GM12875 (cell line): Measurements from ENCODE around the gene SLC16A1.

Source experiments
- H3K4me3 ChIP-seq: one replicate; pipeline ENCODE4 v1.5.1; 2011; ENCODE audit warnings: low read depth, low read length, control low read depth
- TF ChIP-seq, protein P1 (sequence below): IDR thresholded peaks from 2 replicates; pipeline ENCODE4 v1.5.1; 2011; ENCODE audit warnings: low read depth, mild to moderate bottlenecking, control low read depth, inconsistent platforms, low read length, moderate library complexity, borderline replicate concordance; ENCODE audit not compliant: insufficient read depth

The SLC16A1 gene

DNA sequence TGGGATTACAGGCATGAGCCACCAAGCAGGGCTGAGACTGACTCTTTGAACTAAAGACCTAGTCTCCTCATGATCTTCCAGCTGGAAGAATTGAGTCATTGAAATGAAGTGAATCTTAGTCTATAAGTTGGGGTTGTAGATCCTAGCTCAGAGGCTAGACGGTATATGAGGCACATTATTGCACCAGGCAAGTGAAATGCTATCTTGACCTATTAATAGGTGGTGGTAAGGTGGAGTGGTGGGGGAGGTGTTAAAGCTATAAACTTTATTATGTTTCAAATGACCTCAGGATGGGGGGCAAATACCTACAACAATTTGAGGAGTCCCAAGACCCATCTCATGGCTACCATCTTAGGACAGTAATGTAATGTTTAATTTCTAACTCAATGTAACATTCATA, 36.8 kb upstream of the SLC16A1 start:
- H3K4me3 ChIP-seq: no peak overlapping the region
- TF ChIP-seq, protein P1, sequence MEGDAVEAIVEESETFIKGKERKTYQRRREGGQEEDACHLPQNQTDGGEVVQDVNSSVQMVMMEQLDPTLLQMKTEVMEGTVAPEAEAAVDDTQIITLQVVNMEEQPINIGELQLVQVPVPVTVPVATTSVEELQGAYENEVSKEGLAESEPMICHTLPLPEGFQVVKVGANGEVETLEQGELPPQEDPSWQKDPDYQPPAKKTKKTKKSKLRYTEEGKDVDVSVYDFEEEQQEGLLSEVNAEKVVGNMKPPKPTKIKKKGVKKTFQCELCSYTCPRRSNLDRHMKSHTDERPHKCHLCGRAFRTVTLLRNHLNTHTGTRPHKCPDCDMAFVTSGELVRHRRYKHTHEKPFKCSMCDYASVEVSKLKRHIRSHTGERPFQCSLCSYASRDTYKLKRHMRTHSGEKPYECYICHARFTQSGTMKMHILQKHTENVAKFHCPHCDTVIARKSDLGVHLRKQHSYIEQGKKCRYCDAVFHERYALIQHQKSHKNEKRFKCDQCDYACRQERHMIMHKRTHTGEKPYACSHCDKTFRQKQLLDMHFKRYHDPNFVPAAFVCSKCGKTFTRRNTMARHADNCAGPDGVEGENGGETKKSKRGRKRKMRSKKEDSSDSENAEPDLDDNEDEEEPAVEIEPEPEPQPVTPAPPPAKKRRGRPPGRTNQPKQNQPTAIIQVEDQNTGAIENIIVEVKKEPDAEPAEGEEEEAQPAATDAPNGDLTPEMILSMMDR: no peak

DNA sequence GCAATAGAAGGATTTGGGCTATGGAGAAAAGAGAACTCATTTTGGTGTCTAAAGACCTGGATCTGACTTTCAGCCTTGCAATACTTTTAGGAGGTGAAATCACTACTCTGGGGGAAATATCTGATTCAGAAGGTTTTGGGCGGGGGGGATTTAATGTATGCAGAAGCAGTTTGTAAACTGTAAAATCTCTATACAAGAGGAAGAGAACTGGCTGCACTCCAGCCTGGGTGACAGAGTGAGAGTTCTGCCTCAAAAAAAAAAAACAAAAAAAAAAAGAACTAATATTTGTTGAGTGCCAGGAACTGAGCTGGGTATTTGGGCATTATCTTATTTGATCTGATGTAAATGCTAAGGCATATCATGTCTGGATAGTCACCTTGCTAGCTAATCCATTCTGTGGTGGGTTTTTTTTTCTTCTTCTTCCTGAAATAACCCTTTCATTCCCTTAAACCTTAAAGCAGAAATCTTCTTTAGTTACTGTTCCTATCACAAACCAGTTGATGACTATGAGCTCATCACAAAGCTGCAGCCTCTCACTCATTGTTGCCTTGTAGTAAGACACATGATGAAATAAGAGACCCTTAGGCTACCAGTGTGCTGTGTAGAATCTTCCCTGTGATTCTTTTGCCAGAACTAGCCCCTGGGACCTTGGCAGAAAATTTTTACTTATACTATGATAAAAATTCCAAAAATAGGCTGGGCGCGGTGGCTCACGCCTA, 35.6 kb upstream of the SLC16A1 start:
- TF ChIP-seq, protein P1: no peak
- no peak overlapping the region for H3K4me3 ChIP-seq

DNA sequence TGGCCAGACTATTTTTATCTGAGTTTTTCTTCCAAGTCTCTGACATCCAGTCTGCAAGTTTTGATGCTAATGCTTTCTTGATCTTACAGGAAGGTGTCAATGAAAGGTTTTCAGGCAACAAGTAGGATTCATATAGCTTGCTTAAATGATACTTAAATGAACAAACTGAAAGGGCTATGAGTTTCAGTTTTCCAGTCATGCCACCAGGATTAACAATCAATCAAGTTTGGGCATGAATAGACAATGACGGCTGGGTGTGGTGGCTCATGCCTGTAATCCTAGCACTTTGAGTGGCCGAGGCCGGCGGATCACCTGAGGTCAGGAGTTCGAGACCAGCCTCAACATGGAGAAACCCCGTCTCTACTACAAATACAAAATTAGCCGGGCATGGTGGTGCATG, 34.3 kb upstream of the SLC16A1 start:
- no peak overlapping the region for H3K4me3 ChIP-seq
- TF ChIP-seq, protein P1: no peak

DNA sequence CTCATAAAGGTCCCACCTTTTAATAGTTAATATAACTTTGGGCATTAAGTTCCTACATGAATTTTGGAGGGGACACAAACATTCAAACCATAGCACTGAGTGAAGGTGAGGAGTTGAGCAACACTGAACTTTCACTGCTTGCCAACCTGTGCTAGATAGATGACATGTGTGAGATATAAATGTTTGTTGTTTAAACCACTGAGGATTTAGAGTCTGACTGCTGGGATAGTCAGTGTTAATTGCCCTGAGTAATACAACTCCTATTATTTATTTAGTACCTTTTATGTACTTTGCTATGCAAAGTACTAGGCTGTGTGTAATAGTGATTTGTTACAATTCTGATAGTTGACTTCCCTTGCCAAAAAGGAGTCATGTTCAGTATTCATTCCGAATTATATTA, 32.4 kb upstream of the SLC16A1 start:
- no peak overlapping the region for H3K4me3 ChIP-seq
- TF ChIP-seq, protein P1: no peak

DNA sequence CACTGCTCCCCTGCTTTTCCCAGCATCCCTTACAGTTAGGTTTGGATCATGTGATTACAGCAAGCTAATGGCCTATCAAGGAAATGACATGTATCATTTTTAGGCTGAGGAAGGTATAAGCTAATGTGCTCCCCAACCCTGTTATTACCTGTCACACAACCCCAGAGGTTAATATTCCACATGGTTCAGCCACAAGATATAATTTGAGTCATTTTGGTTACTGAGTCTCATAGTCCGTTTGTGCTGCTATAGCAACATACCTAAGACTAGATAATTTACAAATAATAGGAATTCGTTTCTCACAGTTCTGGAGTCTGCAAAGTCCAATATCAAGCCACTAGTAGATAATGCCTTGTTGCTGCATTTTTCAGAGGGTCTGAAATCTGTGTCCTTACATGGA, 29.1 kb upstream of the SLC16A1 start:
- H3K4me3 ChIP-seq: no peak overlapping the region

DNA sequence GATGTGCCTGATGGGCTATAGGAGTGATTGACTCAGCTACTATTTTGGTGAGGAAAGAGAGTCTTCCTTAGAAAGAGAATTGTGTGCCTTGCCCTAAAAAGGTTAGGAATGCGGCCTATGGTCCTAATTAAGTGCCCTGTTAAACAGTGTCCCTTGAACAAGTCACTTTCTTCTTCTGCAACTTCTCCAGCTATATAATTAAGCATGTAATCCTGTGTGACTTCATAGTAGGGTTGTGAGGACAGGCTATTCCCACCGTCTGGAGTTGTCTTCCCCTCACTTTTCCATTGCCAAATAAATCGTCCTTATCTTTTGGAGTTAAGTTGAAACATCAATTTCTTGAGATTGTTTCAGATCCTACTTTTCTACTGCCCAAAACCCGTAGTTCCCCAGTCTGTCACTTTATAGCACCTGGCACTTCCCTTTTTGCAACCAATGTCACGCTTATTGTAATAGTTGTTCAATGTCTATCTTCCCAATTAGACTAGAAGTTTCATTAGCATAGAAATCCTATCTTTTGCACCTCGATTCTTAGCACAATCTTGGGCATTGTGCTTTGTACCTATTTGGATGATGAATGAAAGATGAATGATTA, 27.6 kb upstream of the SLC16A1 start:
- TF ChIP-seq, protein P1: no peak
- H3K4me3 ChIP-seq: no peak overlapping the region

More for the DNA sequence above, 29.1 kb upstream of the SLC16A1 start:
- TF ChIP-seq, protein P1: no peak
